ENCODE data around the gene VRK1.

The VRK1 gene

GRCh38 chr14:96888593-96888992 is 91.4 kb downstream of the VRK1 start:
- no peak for DNase-seq

GRCh38 chr14:96889091-96889490 is 91.9 kb downstream of the VRK1 start:
- DNase-seq, result no peak

GRCh38 chr14:96893966-96894622 is 96.9 kb downstream of the VRK1 start:
- DNase-seq, result no peak

GRCh38 chr14:96894966-96895365 is 97.8 kb downstream of the VRK1 start:
- DNase-seq, result no peak

GRCh38 chr14:96895658-96896271 is 98.6 kb downstream of the VRK1 start:
- no peak for DNase-seq

- DNase-seq, result no peak
Measured at GRCh38 chr14:96897184-96897583, 100.0 kb downstream of the VRK1 start.

- no peak for DNase-seq
Measured at GRCh38 chr14:96901227-96901626, 104.0 kb downstream of the VRK1 start.

- DNase-seq, result no peak
Measured at GRCh38 chr14:96902004-96902403, 104.8 kb downstream of the VRK1 start.

GRCh38 chr14:96903444-96904023 is 106.4 kb downstream of the VRK1 start:
- DNase-seq, result no peak

GRCh38 chr14:96904201-96904600 is 107.0 kb downstream of the VRK1 start:
- DNase-seq, result peak in 1 of 2 experiments; percentile 2

- no peak for DNase-seq
Measured at GRCh38 chr14:96905065-96905464, 107.9 kb downstream of the VRK1 start.

- no peak for DNase-seq
Measured at GRCh38 chr14:96905825-96906224, 108.6 kb downstream of the VRK1 start.

- no peak for DNase-seq
Measured at GRCh38 chr14:96906434-96906833, 109.3 kb downstream of the VRK1 start.

- no peak for DNase-seq
Measured at GRCh38 chr14:96909841-96910364, 112.7 kb downstream of the VRK1 start.

GRCh38 chr14:96911499-96912149 is 114.4 kb downstream of the VRK1 start:
- no peak for DNase-seq

GRCh38 chr14:96914571-96915128 is 117.5 kb downstream of the VRK1 start:
- DNase-seq, result no peak

GRCh38 chr14:96915478-96915877 is 118.3 kb downstream of the VRK1 start:
- DNase-seq, result no peak

GRCh38 chr14:96916751-96917150 is 119.6 kb downstream of the VRK1 start:
- DNase-seq, result no peak

- peak; percentile 8 to 38 for DNase-seq
Measured at GRCh38 chr14:96917442-96917963, 120.3 kb downstream of the VRK1 start.

- no peak for DNase-seq
Measured at GRCh38 chr14:96920023-96920422, 122.8 kb downstream of the VRK1 start.

- DNase-seq, result no peak
Measured at GRCh38 chr14:96920820-96921219, 123.6 kb downstream of the VRK1 start.

GRCh38 chr14:96922986-96923385 is 125.8 kb downstream of the VRK1 start:
- DNase-seq, result no peak

GRCh38 chr14:96925422-96925821 is 128.2 kb downstream of the VRK1 start:
- DNase-seq, result no peak

Data from NCI-H526 (cell line).